HG02870 (cell line): ENCODE measurements around the gene ILK.

Experiments
- ATAC-seq: cut with Tn5 transposase; IDR thresholded peaks from one replicate; pipeline ENCODE4 v1.9.1; 2021; ENCODE audit warnings: mild to moderate bottlenecking, moderate library complexity; ENCODE audit not compliant: unreplicated experiment

The ILK gene

GRCh38 chr11:6654281-6655019 is 50.9 kb downstream of the ILK start:
- no peak for ATAC-seq

GRCh38 chr11:6655020-6655789 is 51.6 kb downstream of the ILK start:
- ATAC-seq: no peak

- no peak for ATAC-seq
These were observed 52.4 kb downstream of the ILK start, which contains the start of gene DCHS1 for GRCh38 chr11:6655790-6656583. Gene DCHS1, minus strand, starts transcription at chr11:6655809. Its CDS starts 14,196 bp downstream, at chr11:6641613.

- no peak for ATAC-seq
These were observed 53.0 kb downstream of the ILK start for GRCh38 chr11:6656584-6656915.

- ATAC-seq: no peak
These were observed 53.4 kb downstream of the ILK start for GRCh38 chr11:6656936-6657335.

GRCh38 chr11:6657346-6657745 is 53.8 kb downstream of the ILK start:
- no peak for ATAC-seq

- no peak for ATAC-seq
These were observed 55.1 kb downstream of the ILK start for GRCh38 chr11:6658647-6659046.
